K562 (cell line): Measurements from ENCODE around the gene SHLD1. TPM values are rescaled to one million over a fixed set of nuclear protein-coding genes. Genes with fewer than 3 reads are reported as not detected.

Experiments
- ATAC-seq: fragments of 200-7000 bp; cut with Tn5 transposase; 3 replicates; pipeline ENCODE4 v1.9.1; 2020; ENCODE audit warnings: moderate library complexity
- BruUV-seq: library from RNA; stranded (reverse); fragments of 400-500 nt; replicated peaks from 2 replicates; lab custom pipeline; 2021; lab: Mats Ljungman, UMichigan
- CTCF ChIA-PET: fragments of 300-600 bp; formaldehyde crosslinking; extraction: SDS; loops from one replicate; lab custom pipeline; 2021; ENCODE audit warnings: low intra/inter-chr PET ratio; lab: Yijun Ruan, JAX
- POLR2A ChIA-PET: fragments of 300-600, 350-650 bp; sonication (Branson Sonifier 250); formaldehyde crosslinking; extraction: SDS; loops from one replicate; lab custom pipeline; 2021; ENCODE audit warnings: antibody characterized with exemption, inconsistent platforms; lab: Yijun Ruan, JAX
- DNase-seq, 4 experiments: peaks; one replicate each; pipeline versions ENCODE4 v3.0.0 to v3.0.0-alpha.2; 2011 to 2018; ENCODE audit warnings: low spot score in 3 of 4, mixed read lengths in 3 of 4; ENCODE audit errors: extremely low read depth in 1 of 4
- FAIRE-seq: peaks from 2 replicates; lab custom pipeline; 2011; peaks lifted over from hg19 to GRCh38; lab: Jason Lieb, UNC
- H2AFZ ChIP-seq: 2 replicates; pipeline ENCODE4 v1.6.0; 2011; ENCODE audit warnings: low read depth, low read length, control low read depth, inconsistent platforms
- H3K27ac ChIP-seq: fragments of 200-600 bp; 3 replicates; pipeline ENCODE4 v1.8.0; 2011; ENCODE audit warnings: low read depth, mild to moderate bottlenecking, control low read depth, inconsistent platforms, low read length, moderate library complexity, mixed read lengths; ENCODE audit errors: extremely low read depth
- H3K27me3 ChIP-seq, 2 experiments: fragments of 300-600 bp in 1 of 2; 2 replicates in 1 of 2; 3 replicates in 1 of 2; pipeline versions ENCODE4 v1.6.0 to v1.8.0; 2011; ENCODE audit warnings: inconsistent platforms in 2 of 2, low read length in 2 of 2, mild to moderate bottlenecking in 1 of 2, mixed read lengths in 1 of 2, moderate library complexity in 1 of 2; ENCODE audit not compliant: control insufficient read depth in 2 of 2, insufficient read depth in 2 of 2
- H3K36me3 ChIP-seq: fragments of 300-600 bp; 3 replicates; pipeline ENCODE4 v1.8.0; 2011; ENCODE audit warnings: mild to moderate bottlenecking, low read length, inconsistent platforms; ENCODE audit not compliant: control insufficient read depth, insufficient read depth
- H3K4me1 ChIP-seq, 2 experiments: fragments of 200-600 bp in 1 of 2; replicated peaks in 1 of 2; 2 replicates in 1 of 2; 3 replicates in 1 of 2; pipeline versions ENCODE4 v1.5.1 to v1.8.0; 2011; ENCODE audit warnings: inconsistent platforms in 2 of 2, low read length in 2 of 2, mild to moderate bottlenecking in 1 of 2, mixed read lengths in 1 of 2, moderate library complexity in 1 of 2; ENCODE audit not compliant: control insufficient read depth in 2 of 2, insufficient read depth in 2 of 2
- H3K4me2 ChIP-seq: 2 replicates; pipeline ENCODE4 v1.6.1; 2011; ENCODE audit warnings: low read length, control low read depth, inconsistent platforms, mixed read lengths; ENCODE audit not compliant: insufficient read depth
- H3K4me3 ChIP-seq: fragments of 200-600 bp; sonication (generic), shearing (Covaris generic); 2 replicates; pipeline ENCODE4 v1.5.1; 2016; ENCODE audit warnings: control low read depth, inconsistent platforms
- H3K79me2 ChIP-seq: fragments of 200-600 bp; 3 replicates; pipeline ENCODE4 v1.8.0; 2011; ENCODE audit warnings: low read length, inconsistent platforms; ENCODE audit not compliant: control insufficient read depth, insufficient read depth
- H3K9ac ChIP-seq, 2 experiments: 2 replicates each; pipeline versions ENCODE4 v1.6.0 to v1.6.1; 2011; ENCODE audit warnings: low read depth in 2 of 2, low read length in 2 of 2, control low read depth in 1 of 2, inconsistent platforms in 1 of 2, mild to moderate bottlenecking in 1 of 2, mixed read lengths in 1 of 2; ENCODE audit not compliant: insufficient read depth in 1 of 2
- H3K9me1 ChIP-seq: one replicate; pipeline ENCODE4 v1.6.0; 2011; ENCODE audit warnings: inconsistent platforms, mild to moderate bottlenecking, low read length, moderate library complexity; ENCODE audit not compliant: control insufficient read depth, insufficient read depth
- H3K9me3 ChIP-seq: replicated peaks from 2 replicates; pipeline ENCODE4 v1.5.1; 2011; ENCODE audit warnings: low read depth, low read length, inconsistent platforms; ENCODE audit not compliant: control insufficient read depth, insufficient read depth
- H4K20me1 ChIP-seq: replicated peaks from 2 replicates; pipeline ENCODE4 v1.6.1; 2011; ENCODE audit warnings: low read length, inconsistent platforms, mixed read lengths; ENCODE audit not compliant: control insufficient read depth, insufficient read depth
- CC2D1A ChIP-seq: fragments of 450-650 bp; IDR thresholded peaks from 2 replicates; pipeline ENCODE4 v1.6.1; 2017; ENCODE audit warnings: mild to moderate bottlenecking
- MCM5 ChIP-seq: fragments of 450-650 bp; IDR thresholded peaks from 2 replicates; pipeline ENCODE4 v1.6.1; 2016; ENCODE audit warnings: low read depth
- MEF2A ChIP-seq: IDR thresholded peaks from 2 replicates; pipeline ENCODE4 v1.6.1; 2011; ENCODE audit warnings: low read depth, mild to moderate bottlenecking, low read length, moderate library complexity; ENCODE audit not compliant: control insufficient read depth
- NCOA1 ChIP-seq: fragments of 450-650 bp; IDR thresholded peaks from 2 replicates; pipeline ENCODE4 v1.6.1; 2016; ENCODE audit warnings: low read depth
- NCOA4 ChIP-seq: fragments of 450-650 bp; IDR thresholded peaks from 2 replicates; pipeline ENCODE4 v1.6.1; 2018; ENCODE audit warnings: mild to moderate bottlenecking; ENCODE audit not compliant: partially characterized antibody
- NFIX ChIP-seq: fragments of 250-450 bp; sonication (Bioruptor Pico); IDR thresholded peaks from 2 replicates; pipeline ENCODE4 v1.4.0; 2020; ENCODE audit warnings: low read depth, mild to moderate bottlenecking, moderate library complexity
- POLR2AphosphoS5 ChIP-seq: IDR thresholded peaks from 2 replicates; pipeline ENCODE4 v1.6.1; 2011; ENCODE audit warnings: mild to moderate bottlenecking, low read depth, low read length, moderate library complexity; ENCODE audit not compliant: control insufficient read depth, insufficient read depth
- POLR2B ChIP-seq: fragments of 450-650 bp; IDR thresholded peaks from 2 replicates; pipeline ENCODE4 v1.6.1; 2018; ENCODE audit warnings: low read depth; ENCODE audit not compliant: partially characterized antibody
- POLR3A ChIP-seq: IDR thresholded peaks from 2 replicates; pipeline ENCODE4 v1.6.1; 2011; ENCODE audit warnings: borderline replicate concordance, mild to moderate bottlenecking, moderate library complexity; ENCODE audit not compliant: insufficient read length, insufficient read depth; ENCODE audit errors: extremely low read depth
- ZNF311 ChIP-seq: fragments of 250-450 bp; sonication (Bioruptor Pico); IDR thresholded peaks from 2 replicates; pipeline ENCODE4 v1.4.0; 2020; ENCODE audit warnings: mild to moderate bottlenecking, moderate library complexity
- ZNF407 ChIP-seq: fragments of 450-650 bp; IDR thresholded peaks from 2 replicates; pipeline ENCODE4 v1.6.1; 2016; ENCODE audit warnings: low read depth
- ZNF511 ChIP-seq: sonication (generic); formaldehyde crosslinking; IDR thresholded peaks from 2 replicates; pipeline ENCODE4 v1.8.0; 2022; ENCODE audit warnings: mild to moderate bottlenecking, missing genetic modification reagents
- ZNF79 ChIP-seq: fragments of 250-450 bp; sonication (Bioruptor Pico); IDR thresholded peaks from 2 replicates; pipeline ENCODE4 v1.4.0; 2020; ENCODE audit warnings: low read depth, mild to moderate bottlenecking, moderate library complexity
- WGBS: fragments of 100-300 bp; shearing (Covaris generic); methylation state at CpG from one replicate; pipeline ENCODE4 v1.1.6; 2016; ENCODE audit warnings: low coverage, mixed read lengths; ENCODE audit not compliant: insufficient coverage; ENCODE audit errors: missing lambda C conversion rate; 5-methylcytosine and 5-hydroxymethylcytosine counted together
- in situ Hi-C: fragments of 300-500 bp; cut with MboI; formaldehyde crosslinking; loops from 4 replicates; pipeline ENCODE4 v1.15.0; 2018; ENCODE audit warnings: inconsistent platforms, mixed read lengths
- intact Hi-C: fragments of 100-400 bp; cut with micrococcal nuclease; formaldehyde crosslinking; loops from 2 replicates; pipeline ENCODE4 v1.14.2; 2022
- polyA plus RNA-seq, 8 experiments: library from polyadenylated mRNA; depleted of rRNA in 4 of 8; stranded (reverse) in 5 of 8; unstranded in 3 of 8; fragments of >200 nt; fragmentation: Nextera tagmentation in 2 of 8; fragmentation: Illumina TruSeq in 1 of 8; extraction: Ambion mirVana in 2 of 8; extraction: Trizol in 1 of 8; gene quantifications; 2 replicates each; pipeline versions ENCODE4 v1.2.1 to v1.2.3, GENCODE V29; 2011 to 2014; ENCODE audit warnings: inconsistent platforms in 1 of 8, missing spikeins in 1 of 8
- total RNA-seq, 7 experiments: library from RNA; depleted of rRNA in 6 of 7; stranded (reverse); fragments of >200 nt in 6 of 7; fragmentation: Illumina TruSeq in 2 of 7; extraction: Trizol in 2 of 7; gene quantifications; 2 replicates each; pipeline versions ENCODE4 v1.2.1 to v1.2.3, GENCODE V29; 2011 to 2021; ENCODE audit warnings: low replicate concordance in 1 of 7

SHLD1 gene
- total and polyA plus RNA-seq, 9 of the 15 experiments (the other 6 are each of a cell fraction or from before 2014, with no cell fraction given), result 3.7 to 21.6 (median 8.2) TPM

GRCh38 chr20:5880326-5880725, 130.1 kb downstream of the SHLD1 start:
- no peak for ATAC-seq
- Histone ChIP-seq H3K4me3 (no peak overlapping the region), H3K4me1 (no peaks in the 10 kb centered on the region), H4K20me1 (no peaks in the 10 kb centered on the region), H3K27ac (no peak overlapping the region), H3K9me1 (no peaks in the 10 kb centered on the region), H3K27me3 (peaks cover 6 to 13% of the 10 kb centered on the region in 2 experiments; a peak in 4 of 5 replicates), H3K79me2 (no peaks in the 10 kb centered on the region), H3K36me3 (no peaks in the 10 kb centered on the region), H3K9ac (no peak overlapping the region), H3K9me3 (no peaks in the 10 kb centered on the region), H3K4me2 (no peak overlapping the region), H2AFZ (no peak overlapping the region)
- TF ChIP-seq ZNF311 (CRISPR knock-in tag) (no peak), ZNF407 (no peak), MCM5 (no peak), MEF2A (no peak), POLR2AphosphoS5 (no peak), ZNF79 (CRISPR knock-in tag) (no peak), POLR3A (no peak), NCOA1 (no peak), ZNF511 (CRISPR knock-in tag) (no peak), NFIX (CRISPR knock-in tag) (no peak), CC2D1A (no peak), POLR2B (no peak), NCOA4 (no peak)
- ChIA-PET CTCF (no interaction called here), POLR2A (interaction anchor here (0.9 kb wide), 1 partner anchor 12 kb away, joined by 3 read pairs; no protein-coding TSS in a partner anchor)
- no peak for FAIRE-seq
- BruUV-seq, result no TSS peak
- in situ Hi-C loops (no loop called here), intact Hi-C loops (no loop called here)
- no peak for DNase-seq
- 0% methylated on average over 3 of the region's 3 CpGs for whole genome bisulfite sequencing
